HCT116 (cell line): Measurements from ENCODE around the gene GMDS. TPM values are rescaled to one million over a fixed set of nuclear protein-coding genes. Genes with fewer than 3 reads are reported as not detected.

ENCODE experiments used
- ATAC-seq: fragments of 200-7000 bp; cut with Tn5 transposase; 2 replicates; pipeline ENCODE4 v1.9.1; 2020; ENCODE audit warnings: mild to moderate bottlenecking, moderate library complexity
- BruUV-seq: library from RNA; stranded (reverse); fragments of 400-500 nt; replicated peaks from 2 replicates; lab custom pipeline; 2021; lab: Mats Ljungman, UMichigan
- CTCF ChIA-PET: fragments of 300-600 bp; sonication (Branson Sonifier 250); formaldehyde crosslinking; loops from one replicate; lab custom pipeline; 2021; ENCODE audit warnings: antibody characterized with exemption; lab: Charles Lee
- POLR2A ChIA-PET: fragments of 300-600, 350-600 bp; sonication (Branson Sonifier 250); formaldehyde crosslinking; loops from one replicate; lab custom pipeline; 2021; ENCODE audit warnings: antibody characterized with exemption; lab: Charles Lee
- RAD21 ChIA-PET, 2 experiments: fragments of 300-600 bp; sonication (Branson Sonifier 250); formaldehyde crosslinking; loops; one replicate each; lab custom pipeline; 2023; ENCODE audit warnings: low total read pairs in 2 of 2; ENCODE audit not compliant: uncharacterized antibody in 2 of 2, unreplicated experiment in 2 of 2, low non-redundant PET in 1 of 2; lab: Charles Lee
- DNase-seq: peaks from one replicate; pipeline ENCODE4 v3.0.0-alpha.2; 2010; ENCODE audit warnings: low read depth, low spot score
- H2AFZ ChIP-seq: fragments of 200-600 bp; shearing (Covaris generic), sonication (generic); 2 replicates; pipeline ENCODE4 v1.6.1; 2017; ENCODE audit warnings: low read depth, mixed run types, mixed read lengths, antibody characterized with exemption, low read length; ENCODE audit not compliant: poor library complexity, severe bottlenecking
- H3K27ac ChIP-seq: 2 replicates; pipeline ENCODE4 v1.5.1; 2012; ENCODE audit warnings: low read depth, low read length
- H3K27me3 ChIP-seq: fragments of 200-600 bp; sonication (generic); 2 replicates; pipeline ENCODE4 v1.6.1; 2016; ENCODE audit warnings: mixed run types, low read length, mixed read lengths; ENCODE audit not compliant: insufficient read depth
- H3K36me3 ChIP-seq, 2 experiments: fragments of 200-500 bp in 1 of 2; fragments of 200-600 bp in 1 of 2; sonication (Bioruptor generic) in 1 of 2; sonication (generic) in 1 of 2; 2 replicates each; pipeline versions ENCODE4 v1.5.1 to v1.6.1; 2014 to 2016; ENCODE audit warnings: low read length in 2 of 2, inconsistent platforms in 1 of 2, mixed read lengths in 1 of 2, mixed run types in 1 of 2; ENCODE audit not compliant: insufficient read depth in 2 of 2, control insufficient read depth in 1 of 2
- H3K4me1 ChIP-seq, 2 experiments: fragments of 200-600 bp in 1 of 2; sonication (generic) in 1 of 2; 2 replicates each; pipeline versions ENCODE4 v1.5.1 to v1.6.1; 2012 to 2017; ENCODE audit warnings: low read length in 2 of 2, inconsistent platforms in 1 of 2, mild to moderate bottlenecking in 1 of 2, mixed read lengths in 1 of 2, mixed run types in 1 of 2, moderate library complexity in 1 of 2; ENCODE audit not compliant: insufficient read depth in 2 of 2, control insufficient read depth in 1 of 2
- H3K4me2 ChIP-seq: fragments of 200-600 bp; sonication (generic); 2 replicates; pipeline ENCODE4 v1.6.1; 2017; ENCODE audit warnings: mixed run types, low read length, mixed read lengths
- H3K4me3 ChIP-seq, 2 experiments: fragments of 200-600 bp in 1 of 2; sonication (generic) in 1 of 2; replicated peaks in 1 of 2; 2 replicates each; pipeline ENCODE4 v1.5.1; 2011 to 2016; ENCODE audit warnings: low read length in 2 of 2, control low read depth in 1 of 2, low read depth in 1 of 2, mild to moderate bottlenecking in 1 of 2, mixed read lengths in 1 of 2, mixed run types in 1 of 2
- H3K79me2 ChIP-seq: fragments of 200-600 bp; sonication (generic); 2 replicates; pipeline ENCODE4 v1.6.1; 2017; ENCODE audit warnings: mild to moderate bottlenecking, mixed run types, low read length, moderate library complexity, mixed read lengths; ENCODE audit not compliant: insufficient read depth
- H3K9ac ChIP-seq: fragments of 200-600 bp; sonication (generic); 2 replicates; pipeline ENCODE4 v1.6.1; 2016; ENCODE audit warnings: low read length, mixed read lengths
- H3K9me2 ChIP-seq: fragments of 200-600 bp; sonication (generic), shearing (Covaris generic); 2 replicates; pipeline ENCODE4 v1.6.1; 2017; ENCODE audit warnings: mixed run types, mild to moderate bottlenecking, moderate library complexity; ENCODE audit not compliant: insufficient read depth
- H3K9me3 ChIP-seq, 2 experiments: fragments of 200-500 bp in 1 of 2; fragments of 200-600 bp in 1 of 2; sonication (Bioruptor generic) in 1 of 2; sonication (generic) in 1 of 2; 2 replicates each; pipeline ENCODE4 v1.6.1; 2014 to 2017; ENCODE audit warnings: low read length in 2 of 2, mixed read lengths in 2 of 2, inconsistent platforms in 1 of 2, low read depth in 1 of 2, mild to moderate bottlenecking in 1 of 2, mixed run types in 1 of 2, moderate library complexity in 1 of 2; ENCODE audit not compliant: control insufficient read depth in 1 of 2, insufficient read depth in 1 of 2
- H4K20me1 ChIP-seq: fragments of 200-600 bp; sonication (generic), shearing (Covaris generic); 2 replicates; pipeline ENCODE4 v1.6.1; 2017; ENCODE audit warnings: mixed run types, mild to moderate bottlenecking, moderate library complexity; ENCODE audit not compliant: insufficient read depth
- CTCF ChIP-seq, 3 experiments: fragments of 200-600 bp in 1 of 3; sonication (generic) in 1 of 3; IDR thresholded peaks in 2 of 3; conservative IDR thresholded peaks in 1 of 3; 2 replicates each; pipeline ENCODE4 v1.5.1; 2012 to 2017; ENCODE audit warnings: low read depth in 2 of 3, low read length in 2 of 3, antibody characterized with exemption in 1 of 3, borderline replicate concordance in 1 of 3, control low read depth in 1 of 3, mild to moderate bottlenecking in 1 of 3, mixed read lengths in 1 of 3, mixed run types in 1 of 3, moderate library complexity in 1 of 3; ENCODE audit not compliant: insufficient read depth in 1 of 3
- EGR1 ChIP-seq: IDR thresholded peaks from 2 replicates; pipeline ENCODE4 v1.6.1; 2012; ENCODE audit warnings: low read depth
- ELF1 ChIP-seq: IDR thresholded peaks from 2 replicates; pipeline ENCODE4 v1.6.1; 2012; ENCODE audit warnings: low read depth, borderline replicate concordance
- FOSL1 ChIP-seq: IDR thresholded peaks from 2 replicates; pipeline ENCODE4 v1.6.1; 2012; ENCODE audit warnings: low read depth
- MAX ChIP-seq: IDR thresholded peaks from 2 replicates; pipeline ENCODE4 v1.6.1; 2012
- POLR2A ChIP-seq: IDR thresholded peaks from 2 replicates; pipeline ENCODE4 v1.7.0; 2011; ENCODE audit warnings: borderline replicate concordance; ENCODE audit not compliant: insufficient read depth, insufficient read length; ENCODE audit errors: extremely low read depth
- POLR2AphosphoS5 ChIP-seq: IDR thresholded peaks from 2 replicates; pipeline ENCODE4 v1.6.1; 2011; ENCODE audit warnings: mild to moderate bottlenecking, low read depth, low read length, moderate library complexity
- RAD21 ChIP-seq: IDR thresholded peaks from 2 replicates; pipeline ENCODE4 v1.6.1; 2012; ENCODE audit warnings: low read depth, mild to moderate bottlenecking
- SIN3A ChIP-seq: IDR thresholded peaks from 2 replicates; pipeline ENCODE4 v1.6.1; 2012; ENCODE audit warnings: low read depth
- SP1 ChIP-seq: IDR thresholded peaks from 2 replicates; pipeline ENCODE4 v1.6.1; 2012; ENCODE audit warnings: low read depth
- SRF ChIP-seq: IDR thresholded peaks from 2 replicates; pipeline ENCODE4 v1.6.1; 2012; ENCODE audit warnings: low read depth
- TCF7L2 ChIP-seq: IDR thresholded peaks from 2 replicates; pipeline ENCODE4 v1.7.0; 2011; ENCODE audit warnings: borderline replicate concordance, inconsistent platforms; ENCODE audit not compliant: insufficient read depth, insufficient read length; ENCODE audit errors: extremely low read depth
- YY1 ChIP-seq: IDR thresholded peaks from 2 replicates; pipeline ENCODE4 v1.6.1; 2011; ENCODE audit warnings: low read length, low read depth, moderate library complexity, mild to moderate bottlenecking; ENCODE audit not compliant: insufficient replicate concordance; ENCODE audit errors: extremely low read depth
- ZBTB33 ChIP-seq: IDR thresholded peaks from 2 replicates; pipeline ENCODE4 v1.6.1; 2011; ENCODE audit warnings: mild to moderate bottlenecking, low read length, moderate library complexity; ENCODE audit not compliant: insufficient replicate concordance; ENCODE audit errors: extremely low read depth
- ZFX ChIP-seq: fragments of 450-650 bp; IDR thresholded peaks from 2 replicates; pipeline ENCODE4 v1.6.1; 2017
- ZNF274 ChIP-seq: fragments of 200-500 bp; sonication (Bioruptor generic); IDR thresholded peaks from 2 replicates; pipeline ENCODE4 v1.6.1; 2014; ENCODE audit warnings: mild to moderate bottlenecking, low read depth, low read length, inconsistent platforms
- intact Hi-C: fragments of 100-400 bp; cut with micrococcal nuclease; formaldehyde crosslinking; loops from 2 replicates; pipeline ENCODE4 v1.10.0; 2022
- total RNA-seq: library from RNA; stranded (reverse); gene quantifications from one replicate; pipeline ENCODE4 v1.2.1, GENCODE V29; 2021; ENCODE audit not compliant: unreplicated experiment

The GMDS gene
- total RNA-seq, 1 experiment from 2014 or later, result 34.4 TPM

GRCh38 chr6:1612974-1613306 is 632.5 kb downstream of the GMDS start:
- ChIA-PET CTCF (interaction anchor here (1.9 to 2.1 kb wide), 2 partner anchors 74 to 741 kb away, joined by 7 to 9 read pairs; no protein-coding TSS in a partner anchor), POLR2A (interaction anchor here (1.1 kb wide), 1 partner anchor 491 kb away, joined by 3 read pairs; no protein-coding TSS in a partner anchor), RAD21 (interaction anchor here in 1 of 2 experiments (0.8 kb wide), 1 partner anchor 74 kb away, joined by 5 read pairs; no protein-coding TSS in a partner anchor)
- ATAC-seq, result no peak
- Histone ChIP-seq H3K4me2 (peak overlapping the region; percentile 97), H3K9me3 (no peaks in the 10 kb centered on the region), H3K9ac (no peak overlapping the region), H3K27me3 (no peaks in the 10 kb centered on the region), H2AFZ (no peak overlapping the region), H3K27ac (no peak overlapping the region), H3K36me3 (peaks cover 3 to 4% of the 10 kb centered on the region in 2 experiments; a peak in 1 of 4 replicates), H3K9me2 (no peaks in the 10 kb centered on the region), H3K79me2 (peaks cover 40% of the 10 kb centered on the region), H3K4me3 (peak overlapping the region; percentile 23 to 79; a peak in 3 of 4 replicates), H3K4me1 (peaks cover 11 to 22% of the 10 kb centered on the region in 2 experiments; a peak in 3 of 4 replicates), H4K20me1 (0 out of 2 replicates have a peak, but pooled peaks cover 6% of the 10 kb centered on the region)
- TF ChIP-seq SIN3A (no peak), ZNF274 (no peak), MAX (no peak), ELF1 (no peak), POLR2A (no peak), POLR2AphosphoS5 (no peak), TCF7L2 (no peak), ZBTB33 (no peak), EGR1 (no peak), ZFX (no peak), RAD21 (no peak), CTCF (IDR thresholded peaks at IDR 0.05 in 2 of 3, conservative IDR thresholded peaks at IDR 0.05 in 1 of 3; ENCODE audit: borderline replicate concordance in 1 of 3, insufficient read depth in 1 of 3, low read depth in 2 of 3, low read length in 2 of 3) (no peak), SRF (no peak), YY1 (no peak), FOSL1 (no peak), SP1 (no peak)
- intact Hi-C loops, result no loop called here
- no peak for DNase-seq
- BruUV-seq, result no TSS peak
